NCI-H2196 (cell line): Measurements from ENCODE around the gene CGAS.
A peak's percentile ranks its signal among the peaks of the same experiment; 100 is the strongest.
"Not testable (repeated sequence)": the region's sequence is repeated elsewhere in the genome, so short reads cannot be mapped to it uniquely, and the experiment has no call there.

Experiments used
- DNase-seq: peaks from one replicate; lab custom pipeline; 2025; ENCODE audit not compliant: unreplicated experiment; lab: John Stamatoyannopoulos, UW

The CGAS gene

DNA sequence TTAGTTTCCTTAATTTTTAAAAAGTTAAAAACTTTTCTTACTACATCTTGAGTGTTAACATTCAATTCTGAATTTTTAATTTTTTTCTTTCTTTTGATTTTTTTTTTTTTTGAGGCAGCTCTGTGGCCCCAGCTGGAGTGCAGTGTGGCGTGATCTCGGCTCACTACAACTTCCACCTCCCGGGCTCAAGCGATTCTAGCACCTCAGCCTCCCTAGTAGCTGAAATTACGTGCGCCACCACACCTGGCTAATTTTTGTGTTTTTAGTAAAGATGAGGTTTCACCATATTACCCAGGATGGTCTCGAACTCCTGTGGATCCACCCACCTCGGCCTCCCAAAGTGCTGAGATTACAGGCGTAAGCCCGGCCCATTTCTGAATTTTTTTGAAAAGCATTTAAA lies 56.2 kb downstream of the CGAS start:
- no peak for DNase-seq

DNA sequence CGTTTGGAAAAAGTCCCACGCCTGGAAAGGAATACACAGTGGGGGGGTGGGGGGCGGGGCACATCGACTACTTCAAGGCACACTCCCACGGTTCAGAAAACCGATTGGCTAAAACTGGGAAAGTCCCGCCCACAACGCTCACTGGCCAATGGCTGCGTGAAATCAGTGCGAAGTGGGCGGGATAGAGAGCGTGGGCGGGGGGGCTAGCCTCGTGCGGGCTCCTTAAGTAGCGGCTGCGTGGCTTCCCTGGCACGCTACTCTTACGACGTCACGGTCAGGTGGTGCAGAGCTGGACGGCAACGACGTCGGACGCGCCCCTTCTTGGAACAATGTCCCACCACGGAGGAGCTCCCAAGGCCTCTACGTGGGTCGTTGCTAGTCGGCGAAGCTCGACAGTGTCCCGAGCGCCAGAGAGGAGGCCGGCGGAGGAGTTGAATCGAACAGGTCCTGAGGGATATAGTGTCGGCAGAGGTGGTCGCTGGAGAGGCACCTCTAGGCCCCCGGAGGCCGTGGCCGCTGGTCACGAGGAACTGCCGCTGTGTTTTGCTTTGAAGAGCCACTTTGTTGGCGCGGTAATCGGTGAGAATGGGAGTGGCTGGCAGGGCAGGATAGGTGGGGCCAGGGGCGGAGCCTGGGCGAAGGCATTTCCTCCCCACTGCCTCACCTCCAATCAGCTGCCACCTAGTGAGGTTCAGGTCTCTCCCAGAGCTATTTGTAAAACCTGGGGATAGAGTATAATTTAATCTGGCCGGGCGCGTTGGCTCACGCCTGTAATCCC lies 57.3 kb downstream of the CGAS start, which contains the start of gene DDX43:
TSS of gene DDX43 (plus strand) at position 252 of the 778 bp plus-strand sequence. CDS start at position 330, 78 bp downstream.
- no peak for DNase-seq

DNA sequence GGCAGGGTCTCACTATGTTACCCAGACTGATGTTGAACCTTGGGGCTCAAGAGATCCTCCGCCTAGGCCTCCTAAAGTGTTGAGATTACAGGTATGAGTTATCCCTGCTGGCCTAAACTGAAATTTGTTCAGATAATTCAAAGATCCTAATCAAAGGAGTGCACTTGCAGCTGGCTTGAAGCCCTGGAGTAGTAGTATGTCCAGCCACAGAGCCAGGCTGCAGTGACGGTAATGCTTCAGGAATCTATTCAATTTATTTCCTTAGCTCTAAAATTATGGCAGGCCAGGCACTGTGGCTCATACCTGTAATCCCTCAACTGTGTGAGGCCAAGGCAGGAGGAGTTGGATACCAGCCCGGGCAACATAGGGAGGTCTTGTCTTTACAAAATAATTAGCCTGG lies 58.8 kb downstream of the CGAS start:
- no peak for DNase-seq

DNA sequence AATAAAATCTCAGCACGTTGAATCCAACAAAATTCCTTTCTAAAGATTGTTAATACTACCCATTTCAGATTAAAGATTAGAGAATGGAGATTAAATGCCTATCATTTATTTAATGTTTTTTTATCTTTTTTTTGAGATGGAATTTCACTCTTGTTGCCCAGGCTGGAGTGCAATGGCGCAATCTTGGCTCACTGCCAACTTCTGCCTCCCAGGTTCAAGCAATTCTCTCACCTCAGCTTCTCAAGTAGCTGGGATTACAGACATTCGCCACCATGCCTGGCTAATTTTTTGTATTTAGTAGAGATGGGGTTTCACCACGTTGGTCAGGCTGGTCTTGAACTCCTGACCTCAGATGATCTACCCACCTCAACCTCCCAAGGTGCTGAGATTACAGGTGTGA lies 59.9 kb downstream of the CGAS start:
- DNase-seq = peak; percentile 4

DNA sequence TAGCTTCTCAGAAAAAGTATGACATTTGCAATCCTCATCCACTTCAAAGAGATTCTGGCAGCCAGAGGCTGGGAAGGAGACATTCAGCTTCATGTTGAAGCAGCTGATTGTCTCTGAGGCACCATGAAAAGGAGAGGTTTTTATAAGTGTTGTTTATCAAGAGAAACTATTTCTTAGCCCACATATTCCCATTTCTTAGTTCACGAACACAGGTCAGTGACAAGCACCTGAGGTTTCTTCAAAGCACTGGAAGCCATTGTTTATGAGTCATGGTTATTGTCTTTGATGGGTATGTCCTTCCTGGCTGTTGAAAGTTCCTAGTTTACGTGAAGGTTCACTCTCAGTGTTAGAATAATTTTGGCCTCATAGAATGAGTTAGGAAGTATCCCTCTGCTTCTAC lies 60.4 kb downstream of the CGAS start:
- DNase-seq = no peak

DNA sequence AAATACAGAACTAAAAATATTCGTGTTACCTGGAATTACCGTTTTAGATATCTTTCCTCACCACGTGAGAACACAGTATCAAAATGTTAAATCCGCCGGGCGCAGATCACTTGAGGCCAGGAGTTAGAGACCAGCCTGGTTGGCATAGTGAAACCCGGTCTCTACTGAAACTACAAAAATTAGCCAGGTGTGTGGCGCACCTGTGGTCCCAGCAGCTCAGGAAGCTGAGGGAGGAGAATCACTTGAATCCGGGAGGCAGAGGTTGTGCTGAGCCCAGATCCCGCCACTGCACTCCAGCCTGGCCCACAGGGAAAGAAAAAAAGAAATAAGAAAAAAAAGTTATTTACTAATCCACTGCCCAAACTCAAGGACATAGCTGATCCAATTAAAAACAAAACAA lies 62.2 kb downstream of the CGAS start:
- no peak for DNase-seq

DNA sequence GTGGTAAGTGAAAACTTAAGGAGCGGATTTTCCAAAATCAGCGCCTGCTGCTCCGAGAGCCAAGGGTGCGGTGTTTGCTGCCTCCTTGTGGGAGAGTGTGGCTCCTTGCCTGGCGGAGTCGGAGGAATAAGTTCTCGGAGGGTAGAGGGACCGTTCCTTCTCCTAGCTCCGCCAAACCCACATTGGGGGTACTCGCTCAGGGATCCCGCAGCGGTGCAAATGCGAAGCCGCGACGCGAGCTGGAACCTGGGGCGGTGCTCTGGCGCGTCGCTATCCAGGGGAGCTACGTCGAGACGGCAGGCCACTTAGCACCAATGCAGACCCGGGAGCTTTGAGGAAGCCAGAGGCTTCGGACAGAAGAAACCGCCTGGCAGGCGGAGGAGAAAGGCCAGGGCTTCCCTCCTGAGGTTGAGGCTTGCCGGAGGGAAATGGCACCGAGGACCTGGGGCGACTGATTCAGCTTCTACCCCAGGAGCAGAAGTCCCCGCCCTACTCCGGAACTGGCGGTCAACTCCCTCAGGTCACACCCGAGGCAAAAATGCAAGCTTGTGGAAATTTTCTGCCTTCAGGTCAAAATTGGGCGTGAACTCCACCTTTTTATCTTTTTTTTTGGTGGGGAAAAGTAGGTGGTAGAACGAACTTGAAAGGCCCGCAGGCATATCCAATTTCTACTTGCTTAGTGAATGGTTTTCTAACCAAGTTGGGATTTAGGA lies 63.1 kb downstream of the CGAS start:
- peak; percentile 50 for DNase-seq

DNA sequence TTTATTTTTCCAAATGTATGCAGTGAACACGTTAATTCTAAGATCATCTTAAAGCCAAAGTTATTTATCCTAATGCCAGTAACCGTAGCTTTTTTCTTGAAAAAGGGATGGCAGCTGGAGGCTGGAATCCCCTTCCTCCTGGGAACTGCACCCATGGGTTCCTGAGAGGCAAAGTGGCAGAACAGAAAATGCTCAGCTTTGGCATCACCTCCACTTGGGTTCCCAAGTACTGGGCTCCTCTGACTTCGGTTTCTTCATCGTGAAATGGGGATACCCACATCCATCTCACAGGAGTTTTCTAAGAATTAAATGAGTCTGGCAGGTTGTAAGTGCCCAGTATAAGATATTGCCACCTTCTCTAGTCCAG lies 63.7 kb downstream of the CGAS start:
- no peak for DNase-seq

DNA sequence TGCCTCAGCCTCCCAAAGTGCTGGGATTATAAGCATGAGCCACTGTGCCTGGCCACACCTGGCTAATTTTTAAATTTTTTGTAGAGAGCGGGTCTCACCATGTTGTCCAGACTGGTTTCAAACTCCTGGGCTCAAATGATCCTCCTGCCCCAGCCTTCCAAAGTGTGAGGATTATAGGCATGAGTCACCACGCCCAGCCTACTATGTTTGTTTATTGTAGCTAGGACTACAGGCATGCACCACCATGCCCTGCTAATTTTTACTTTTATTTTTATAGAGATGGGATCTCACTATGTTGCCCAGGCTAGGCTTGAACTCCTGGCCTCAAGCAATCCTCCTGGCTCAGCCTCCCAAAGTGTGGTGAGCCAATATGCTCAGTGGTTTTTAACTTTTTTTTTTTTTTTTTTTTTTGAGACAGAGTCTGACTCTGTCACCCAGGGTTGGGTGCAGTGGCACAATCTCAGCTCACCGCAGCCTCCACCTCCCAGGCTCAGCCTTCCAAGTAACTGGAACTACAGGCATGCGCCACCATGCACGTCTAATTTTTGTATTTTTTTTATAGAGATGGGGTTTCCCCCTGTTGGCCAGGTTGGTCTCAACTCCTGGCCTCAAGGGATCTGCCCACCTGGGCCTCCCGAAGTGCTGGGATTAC lies 69.5 kb downstream of the CGAS start:
- no peak for DNase-seq

DNA sequence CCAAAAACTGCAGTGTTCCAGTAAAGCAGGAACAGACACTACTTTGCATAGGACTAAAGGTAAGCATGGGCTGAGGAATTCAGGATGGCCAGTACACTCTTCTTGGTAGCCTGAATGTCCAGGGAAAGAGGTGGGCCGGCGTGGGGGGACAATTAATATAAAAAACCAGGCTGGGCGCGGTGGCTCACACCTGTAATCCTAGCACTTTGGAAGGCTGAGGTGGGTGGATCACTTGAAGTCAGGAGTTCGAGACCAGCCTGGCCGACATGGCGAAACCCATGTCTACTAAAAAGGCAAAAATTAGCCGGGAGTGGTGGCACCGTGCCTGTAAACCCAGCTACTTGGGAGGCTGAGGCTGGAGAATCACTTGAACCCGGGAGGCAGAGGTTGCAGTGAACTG lies 70.6 kb downstream of the CGAS start:
- DNase-seq = not testable (repeated sequence)

DNA sequence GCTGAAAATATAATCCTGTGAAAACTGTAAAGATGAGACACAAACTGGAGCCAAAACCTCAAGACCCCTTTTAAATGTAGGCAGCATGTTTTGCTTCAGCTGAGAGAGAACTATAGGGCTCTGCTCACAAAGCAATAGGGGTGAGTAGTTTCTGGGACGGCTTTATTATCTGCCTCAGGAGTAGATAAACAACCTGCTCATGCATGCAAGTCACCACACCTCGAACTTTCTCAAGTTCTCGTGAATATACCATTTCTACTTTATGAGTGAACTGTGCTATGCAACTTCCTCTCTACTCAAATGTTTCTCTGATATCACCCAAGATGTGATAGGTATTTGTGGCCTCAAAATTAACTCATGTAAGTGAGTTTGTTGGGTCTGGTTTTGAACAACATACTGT lies 74.9 kb downstream of the CGAS start:
- DNase-seq = no peak

DNA sequence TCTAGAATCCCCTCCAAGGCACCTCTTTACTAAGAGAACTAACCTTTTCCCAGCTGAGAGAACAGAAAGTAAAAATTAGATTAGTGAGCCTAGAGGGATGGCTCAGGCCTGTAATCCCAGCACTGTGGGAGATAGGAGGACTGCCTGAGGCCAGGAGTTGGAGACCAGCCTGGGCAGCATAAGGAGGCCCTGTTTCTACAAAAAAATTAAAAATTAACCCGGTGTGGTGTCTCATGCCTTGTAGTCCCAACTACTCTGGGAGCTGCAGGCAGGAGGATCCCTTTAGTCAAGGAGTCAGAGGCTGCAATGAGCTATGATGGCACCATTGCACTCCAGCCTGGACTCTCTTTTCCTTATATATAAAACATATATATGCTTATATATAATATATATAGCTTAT lies 76.9 kb downstream of the CGAS start:
- DNase-seq = no peak
